NCI-H2227 treated with DMSO at 0.1 percent for 48 hours (cell line): ENCODE results near the gene GATA5.

Source experiments
- DNase-seq: peaks from one replicate; lab custom pipeline; 2025; lab: John Stamatoyannopoulos, UW

Gene GATA5

GRCh38 chr20:62472941-62473585 is 2.7 kb downstream of the GATA5 start:
- no peak for DNase-seq

GRCh38 chr20:62472138-62472940 is 3.5 kb downstream of the GATA5 start:
- DNase-seq, result no peak

- no peak for DNase-seq
Measured at GRCh38 chr20:62470459-62470858, 5.3 kb downstream of the GATA5 start.

DNA sequence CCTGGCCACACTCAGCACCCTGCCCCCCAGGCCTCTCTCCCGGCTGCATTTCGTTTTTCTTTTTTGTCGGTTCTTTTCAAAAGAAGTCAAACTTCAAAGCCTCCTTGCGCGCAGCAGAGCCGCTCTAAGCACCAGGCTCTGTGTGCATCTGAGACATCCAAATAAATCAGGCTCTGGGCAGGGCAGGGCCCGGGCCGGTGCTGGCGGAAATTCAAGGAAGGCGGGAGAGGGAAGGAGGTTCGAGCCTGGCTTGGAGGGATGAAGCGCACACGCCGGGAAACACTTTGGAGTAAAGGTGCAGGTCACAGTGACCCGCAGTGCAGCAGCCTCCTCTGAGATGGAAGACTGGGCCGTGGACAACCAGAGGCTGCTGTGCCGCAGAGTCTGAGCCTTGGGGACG is 5.8 kb downstream of the GATA5 start:
- DNase-seq, result no peak

DNA sequence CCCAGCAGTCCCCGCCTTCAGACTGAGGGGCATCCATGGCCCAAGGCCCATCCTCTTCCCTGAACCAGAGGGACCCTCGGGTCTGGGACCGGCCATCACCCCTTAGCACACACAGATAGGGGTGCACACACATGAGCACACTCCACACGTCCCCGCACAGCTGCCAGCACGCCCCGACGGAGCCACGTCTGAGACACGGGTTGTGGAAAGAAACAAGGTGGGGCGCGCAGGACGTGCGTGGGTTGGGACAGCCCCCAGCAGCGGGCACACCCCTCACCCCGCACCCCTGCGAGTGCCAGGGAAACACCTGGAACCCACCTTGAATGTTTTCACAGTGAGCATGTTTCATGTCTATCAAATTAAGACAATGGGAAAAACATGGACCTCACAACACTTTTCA is 6.4 kb downstream of the GATA5 start:
- no peak for DNase-seq

DNA sequence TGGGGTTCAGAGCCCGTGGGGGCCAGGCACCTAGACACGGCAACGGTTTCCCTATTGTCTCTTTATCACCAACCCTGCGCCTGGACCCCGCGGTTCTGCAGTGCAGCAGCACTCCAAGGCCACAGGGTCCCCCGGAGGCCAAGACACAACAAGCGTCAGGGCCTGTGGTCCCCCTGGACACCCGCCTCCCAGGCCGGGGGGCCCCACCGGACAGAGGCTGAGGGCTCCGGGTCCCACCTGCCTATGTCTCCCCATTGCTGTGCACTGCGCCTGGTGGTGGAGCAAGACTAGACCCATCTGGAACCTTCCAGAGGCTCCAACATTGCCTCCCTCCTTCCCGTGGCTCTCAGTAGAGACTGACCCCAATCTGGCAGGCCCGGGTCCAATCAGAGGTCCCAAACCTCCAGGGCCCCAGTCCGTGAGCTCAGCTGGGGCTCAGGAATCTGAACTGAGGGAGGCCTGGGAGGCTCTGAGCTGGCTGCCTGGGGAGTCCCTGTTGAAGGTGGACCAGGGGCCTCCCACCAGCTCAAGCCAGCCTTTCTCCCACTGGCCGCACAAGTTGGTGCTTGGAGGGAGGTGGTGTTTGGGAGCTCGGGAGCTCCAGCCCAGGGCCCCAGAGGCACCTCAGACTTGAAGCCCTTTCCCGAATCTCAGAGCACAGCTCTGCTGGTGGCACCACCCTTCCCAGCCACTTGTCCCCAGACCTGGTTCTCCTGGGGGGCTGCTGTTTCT is 8.8 kb downstream of the GATA5 start:
- no peak for DNase-seq

- DNase-seq, result no peak
Measured at GRCh38 chr20:62466072-62466760, 9.6 kb downstream of the GATA5 start.

GRCh38 chr20:62464990-62465389 is 10.8 kb downstream of the GATA5 start:
- DNase-seq, result no peak

- DNase-seq, result no peak
Measured at GRCh38 chr20:62464425-62464770, 11.4 kb downstream of the GATA5 start.

DNA sequence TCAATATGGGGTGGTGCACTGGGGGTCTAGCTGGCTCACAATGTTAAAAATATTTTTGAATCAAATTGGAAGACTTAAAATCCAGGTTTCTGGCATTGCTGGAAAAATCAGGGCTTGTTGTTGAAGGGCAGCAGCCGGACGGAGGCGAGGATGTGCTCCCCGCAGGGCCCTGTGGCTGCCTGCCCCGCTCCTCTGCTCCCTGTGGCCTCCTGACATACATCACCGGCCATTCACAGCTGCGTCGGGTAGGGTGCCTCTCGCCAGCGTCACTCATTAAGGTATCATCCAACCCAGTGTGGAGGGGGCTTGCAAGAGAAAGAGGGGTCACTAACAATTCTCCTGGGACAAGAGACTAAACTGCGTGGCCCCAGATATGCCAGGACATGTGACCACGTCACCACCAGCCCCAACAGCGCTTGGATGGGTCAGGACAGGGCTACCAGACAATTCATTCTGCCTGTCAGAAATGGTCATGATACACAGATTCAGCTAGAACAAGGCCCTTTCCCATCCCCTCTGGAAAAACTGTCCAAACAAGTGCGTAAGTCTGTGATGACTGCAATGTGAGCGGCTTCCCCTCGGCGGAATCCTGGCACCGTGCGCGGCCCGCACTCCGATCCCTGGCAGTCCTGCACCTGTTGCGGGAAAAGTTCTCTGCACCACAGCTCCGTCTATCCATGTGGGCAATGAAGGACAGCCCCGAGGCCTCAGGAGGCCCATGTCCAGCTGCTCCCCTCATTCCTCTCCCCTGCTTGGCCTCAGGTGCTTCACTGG is 12.0 kb downstream of the GATA5 start:
- no peak for DNase-seq

DNA sequence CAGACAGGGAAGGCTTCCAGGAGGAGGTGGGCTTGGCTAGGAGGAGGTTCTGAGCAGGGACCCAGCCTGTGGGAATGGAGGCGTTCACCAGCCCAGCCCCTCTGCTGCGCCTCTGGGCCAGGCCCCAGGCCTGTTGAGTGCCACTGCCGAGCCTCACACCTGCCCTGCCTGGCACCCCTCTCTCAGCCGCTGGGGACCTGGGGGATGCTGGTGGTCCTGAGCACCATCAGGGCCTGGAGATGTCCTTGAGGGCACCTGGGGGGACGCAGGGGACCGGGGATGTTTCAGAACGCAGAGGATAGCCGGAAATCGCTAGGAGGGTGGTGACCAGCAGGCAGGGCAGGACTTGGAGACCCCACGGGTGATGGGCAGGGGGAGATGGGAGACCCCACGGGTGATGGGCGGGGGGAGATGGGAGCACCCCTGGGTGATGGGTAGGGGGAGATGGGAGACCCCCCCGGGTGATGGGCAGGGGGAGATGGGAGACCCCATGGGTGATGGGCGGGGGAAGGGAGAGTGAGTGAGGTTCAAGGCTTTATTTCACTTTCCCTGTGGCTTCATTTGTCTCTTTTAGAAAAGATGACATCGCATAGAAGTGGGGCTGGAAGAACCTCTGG is 12.7 kb downstream of the GATA5 start:
- DNase-seq, result no peak

DNA sequence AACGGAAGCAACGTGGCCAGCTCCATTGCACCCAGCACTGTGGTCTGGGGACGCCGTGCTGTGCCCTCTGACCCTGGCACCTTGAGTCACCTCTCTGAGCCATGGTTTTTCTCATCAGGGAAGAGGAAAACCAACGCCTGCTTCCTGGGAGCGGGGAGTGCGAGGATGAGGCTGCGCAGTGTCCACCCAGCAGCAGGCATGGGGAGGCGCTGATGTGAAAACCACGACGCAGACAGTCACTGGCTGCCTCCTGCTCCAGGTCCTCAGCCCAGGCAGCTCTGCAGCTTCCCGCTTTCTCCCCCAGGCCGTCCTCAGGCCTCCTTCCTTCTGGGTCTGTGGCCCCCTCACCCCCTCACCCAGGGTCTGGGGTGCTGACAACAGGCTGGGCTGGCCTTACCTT is 14.0 kb downstream of the GATA5 start:
- DNase-seq, result no peak

DNA sequence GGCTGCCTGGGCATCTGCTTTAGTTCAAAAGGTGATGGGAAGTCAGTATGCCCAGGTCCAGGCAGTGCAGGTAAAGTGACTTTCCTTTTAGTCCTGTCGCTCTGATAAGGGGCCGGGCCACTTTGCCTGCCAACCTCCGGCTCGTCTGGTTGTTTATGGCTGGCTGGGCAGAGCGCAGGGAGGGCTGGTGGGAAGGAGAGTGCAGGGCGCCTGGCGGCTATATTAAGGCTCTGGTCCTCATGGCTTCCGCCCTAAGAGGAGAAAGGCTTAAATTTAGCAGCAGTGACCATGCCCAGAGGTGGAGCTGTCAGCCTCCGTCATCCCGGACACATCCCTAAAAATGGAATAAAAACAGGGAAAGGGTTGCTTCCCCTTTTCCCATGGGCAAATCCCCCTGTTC is 14.6 kb downstream of the GATA5 start:
- no peak for DNase-seq

GRCh38 chr20:62460678-62461077 is 15.1 kb downstream of the GATA5 start:
- peak; percentile 27 for DNase-seq

- DNase-seq, result no peak
Measured at GRCh38 chr20:62459488-62459887, 16.3 kb downstream of the GATA5 start.

DNA sequence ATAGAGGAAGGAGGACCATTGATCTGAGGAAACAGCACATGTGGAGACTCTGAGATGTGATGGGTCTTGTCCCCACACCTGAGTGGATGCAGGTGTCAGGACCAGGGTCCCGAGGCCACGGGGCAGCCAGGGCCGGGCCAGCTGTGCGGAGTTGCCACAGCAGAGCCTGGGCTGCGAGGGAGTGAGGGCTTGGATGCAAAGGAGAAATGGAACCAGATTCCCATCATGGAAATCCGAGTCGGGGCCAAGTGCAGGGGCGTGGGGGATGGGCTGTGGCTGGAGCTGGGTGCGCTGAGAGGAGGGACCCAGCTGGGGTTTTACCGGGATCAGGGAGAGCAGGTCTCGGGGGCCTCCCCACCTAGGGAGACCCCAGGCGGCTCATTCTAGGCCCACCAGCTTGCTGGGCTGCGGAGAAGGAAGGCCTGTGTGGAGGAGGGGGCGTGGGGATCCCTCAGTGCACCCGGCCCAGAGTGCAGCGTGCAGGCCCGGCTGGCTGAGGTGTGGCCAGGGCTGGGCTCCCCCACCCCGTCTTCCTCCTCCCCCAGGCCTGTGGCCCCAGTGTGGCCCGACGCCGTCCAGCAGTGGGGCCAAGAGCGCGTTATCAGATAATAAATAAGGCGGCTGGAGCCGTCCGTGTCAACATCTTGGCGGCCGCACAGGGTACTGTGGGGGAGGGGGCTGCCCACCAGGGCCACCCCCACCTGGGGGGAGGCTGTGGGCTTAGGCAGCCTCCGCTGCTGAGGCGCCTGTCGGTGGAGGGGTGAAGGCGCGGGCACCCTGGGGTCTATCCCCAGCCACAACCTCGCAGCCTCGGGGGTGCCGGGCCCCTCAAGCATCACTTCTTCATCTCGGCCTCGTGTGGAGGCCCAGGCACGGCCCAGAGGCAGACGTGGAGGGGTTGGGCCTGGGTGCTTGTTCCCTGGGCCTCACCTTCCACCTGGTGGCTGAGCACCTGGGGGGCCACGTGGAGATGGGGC is 17.2 kb downstream of the GATA5 start:
- DNase-seq, result no peak

GRCh38 chr20:62457831-62458230 is 18.0 kb downstream of the GATA5 start:
- no peak for DNase-seq

DNA sequence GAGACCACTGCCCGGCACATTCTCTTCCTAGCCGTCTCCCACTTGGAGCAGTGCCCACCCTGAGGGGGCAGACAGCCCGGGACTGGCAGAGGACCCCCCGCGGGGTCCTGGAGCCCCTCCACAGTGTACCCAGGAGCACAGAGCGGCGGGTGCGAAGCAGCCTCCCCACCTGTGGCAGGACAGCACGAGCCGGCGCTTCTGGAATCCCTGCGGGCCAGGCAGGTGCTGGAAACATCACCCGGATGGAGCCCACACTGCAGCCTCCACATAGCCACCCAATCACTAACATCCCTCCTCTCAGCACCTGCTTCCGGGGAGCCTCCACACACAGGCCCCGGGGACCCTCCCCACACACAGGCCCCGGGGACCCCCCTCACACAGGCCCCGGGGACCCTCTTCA is 18.7 kb downstream of the GATA5 start:
- no peak for DNase-seq

DNA sequence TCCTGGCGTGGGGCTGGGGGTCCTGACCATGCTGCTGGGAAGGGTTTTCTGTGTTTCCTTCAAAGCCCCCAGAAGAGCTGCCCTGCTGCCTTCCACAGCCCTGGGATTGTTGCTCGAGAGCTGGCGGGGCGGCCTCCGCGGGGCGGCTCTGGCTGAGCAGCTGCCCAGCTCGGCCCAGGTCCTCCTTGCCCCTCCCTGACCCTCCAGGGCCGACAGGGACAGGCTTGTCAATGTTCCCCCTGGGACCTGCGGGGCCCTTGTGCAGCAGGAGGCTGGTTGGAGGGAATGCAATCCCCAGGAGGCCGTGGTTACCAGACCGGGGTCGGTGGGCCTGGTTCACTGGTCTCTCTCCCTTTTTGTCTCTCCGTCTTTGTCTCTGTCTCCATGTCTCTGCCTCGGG is 19.9 kb downstream of the GATA5 start:
- no peak for DNase-seq
